ENCODE data around the gene GSTK1.

GRCh38 chr7:143216686-143217085, 46.6 kb upstream of the GSTK1 start:
- TF ChIP-seq CTCF (conservative IDR thresholded peaks at IDR 0.05; ENCODE audit: low read length) (no peak), EZH2phosphoT487 (IDR thresholded peaks at IDR 0.05; ENCODE audit: borderline replicate concordance) (no peak)
